ENCODE data around the gene ATG2A.

ATG2A gene

DNA sequence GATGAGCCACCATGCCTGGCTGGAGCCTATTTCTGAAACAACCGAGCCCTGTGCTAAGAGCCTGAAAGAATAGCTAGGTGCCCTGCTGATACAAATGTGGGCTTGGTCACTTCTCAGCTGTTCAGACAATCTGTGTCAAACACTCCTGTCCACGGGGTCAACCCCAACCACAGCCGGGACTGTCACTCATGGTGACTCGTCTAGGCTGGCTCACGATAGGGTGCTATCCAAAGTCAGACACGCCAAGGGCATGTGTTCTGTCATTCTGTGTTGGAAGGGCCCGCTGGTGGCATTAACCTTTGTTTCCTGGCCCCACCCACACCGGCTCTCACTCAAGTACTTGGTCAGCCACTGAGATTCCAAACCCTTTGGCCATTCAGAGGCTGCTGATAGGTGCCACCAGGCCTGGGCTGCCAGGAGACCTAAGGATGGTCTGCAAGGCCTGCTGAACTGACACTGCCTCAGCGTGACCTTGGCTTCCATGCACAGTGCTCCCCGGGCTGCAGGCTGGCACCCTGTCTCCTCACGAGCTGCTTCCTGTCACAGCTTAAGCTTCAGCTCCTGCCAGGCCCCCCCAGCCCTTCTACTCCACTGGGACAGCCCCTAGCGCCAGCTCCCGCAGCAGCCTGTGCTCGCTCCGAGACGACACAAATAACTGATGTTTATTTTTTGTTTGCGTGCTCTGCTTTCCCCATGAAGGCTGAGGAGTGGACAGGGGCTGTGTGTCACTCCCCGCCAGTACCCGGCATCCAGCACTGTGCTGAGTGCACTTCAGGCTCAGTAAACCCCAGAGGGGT lies 58.3 kb downstream of the ATG2A start:
- Histone ChIP-seq H3K9me3 (ENCODE audit: control insufficient read depth, low read length) (no peaks in the 10 kb centered on the region), H3K27me3 (ENCODE audit: control insufficient read depth, insufficient read depth, low read length) (no peaks in the 10 kb centered on the region), H3K36me3 (ENCODE audit: control insufficient read depth, insufficient read depth, low read length) (peaks cover 11% of the 10 kb centered on the region), H3K4me1 (ENCODE audit: control insufficient read depth, insufficient read depth, low read length) (peaks cover 66% of the 10 kb centered on the region), H3K9ac (ENCODE audit: low read length) (no peak overlapping the region), H3K4me3 (ENCODE audit: low read length) (no peak overlapping the region)

DNA sequence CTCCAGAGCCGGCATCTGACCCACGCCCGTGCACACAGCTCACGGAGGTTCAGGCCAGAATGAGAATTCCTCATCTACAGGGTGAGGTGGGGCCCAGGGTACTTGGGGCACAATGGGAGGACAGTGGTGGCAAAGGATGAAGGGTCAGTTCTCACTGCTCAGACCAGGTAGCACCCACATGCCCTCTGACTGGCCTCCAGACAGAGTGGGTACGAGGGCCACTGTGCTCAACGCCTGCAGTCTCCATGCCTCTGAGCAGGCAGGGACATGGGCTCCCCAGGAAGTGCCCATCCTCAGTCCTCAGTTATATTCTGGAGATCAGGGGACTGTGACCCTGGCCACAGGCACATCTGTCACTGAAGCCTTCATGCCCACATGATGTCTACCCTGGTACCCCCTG lies 59.5 kb downstream of the ATG2A start:
- H3K9ac ChIP-seq (ENCODE audit: low read length) = no peak overlapping the region

DNA sequence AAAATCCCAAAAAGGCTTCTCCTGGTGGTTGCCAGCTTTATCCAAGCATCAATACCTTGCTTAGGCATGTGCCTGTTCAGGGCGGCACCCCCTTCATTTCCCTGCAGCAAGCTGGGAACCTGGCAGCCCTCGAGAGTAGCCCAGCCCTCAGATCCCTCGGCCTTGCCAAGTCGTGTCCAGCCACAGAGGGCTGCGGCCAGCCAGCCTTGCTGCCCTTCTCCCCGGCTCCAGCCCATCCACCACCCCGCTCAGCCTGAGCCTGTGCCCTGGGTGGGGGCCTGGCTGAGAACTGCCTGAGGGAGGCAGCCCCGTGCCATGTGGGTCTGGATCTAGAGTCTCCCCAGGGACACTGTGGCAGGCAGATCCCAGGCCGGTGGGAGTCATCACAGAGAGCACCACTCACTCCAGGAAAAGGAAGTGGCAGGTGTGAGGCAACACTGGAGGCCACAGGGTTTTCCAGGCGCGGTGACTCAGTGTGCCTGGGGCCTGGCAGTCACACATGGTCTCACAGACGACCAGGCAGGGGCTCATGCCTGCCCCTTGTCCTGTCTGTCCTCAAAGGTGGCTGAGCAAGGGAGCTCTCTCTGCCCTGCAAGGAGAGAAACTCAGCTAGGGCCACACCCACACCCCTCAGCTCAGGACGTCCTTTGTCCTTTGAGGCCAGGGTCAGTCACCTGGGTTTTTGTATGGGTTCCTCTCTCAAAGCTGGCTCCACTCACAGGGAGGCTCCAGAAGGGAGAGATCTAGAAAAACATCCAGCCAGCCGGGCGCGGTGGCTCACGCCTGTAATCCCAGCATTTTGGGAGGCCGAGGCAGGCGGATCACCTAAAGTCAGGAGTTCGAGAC lies 60.4 kb downstream of the ATG2A start:
- Histone ChIP-seq H3K9me3 (ENCODE audit: control insufficient read depth, low read length) (no peaks in the 10 kb centered on the region), H3K4me3 (ENCODE audit: low read length) (no peak overlapping the region), H3K9ac (ENCODE audit: low read length) (peak overlapping the region; percentile 61), H3K27me3 (ENCODE audit: control insufficient read depth, insufficient read depth, low read length) (no peaks in the 10 kb centered on the region), H3K36me3 (ENCODE audit: control insufficient read depth, insufficient read depth, low read length) (peaks cover 11% of the 10 kb centered on the region), H3K4me1 (ENCODE audit: control insufficient read depth, insufficient read depth, low read length) (peaks cover 77% of the 10 kb centered on the region)

More for the DNA sequence above, 59.5 kb downstream of the ATG2A start:
- Histone ChIP-seq H3K27me3 (ENCODE audit: control insufficient read depth, insufficient read depth, low read length) (no peaks in the 10 kb centered on the region), H3K36me3 (ENCODE audit: control insufficient read depth, insufficient read depth, low read length) (peaks cover 11% of the 10 kb centered on the region), H3K4me1 (ENCODE audit: control insufficient read depth, insufficient read depth, low read length) (peaks cover 68% of the 10 kb centered on the region), H3K9me3 (ENCODE audit: control insufficient read depth, low read length) (no peaks in the 10 kb centered on the region), H3K4me3 (ENCODE audit: low read length) (no peak overlapping the region)

DNA sequence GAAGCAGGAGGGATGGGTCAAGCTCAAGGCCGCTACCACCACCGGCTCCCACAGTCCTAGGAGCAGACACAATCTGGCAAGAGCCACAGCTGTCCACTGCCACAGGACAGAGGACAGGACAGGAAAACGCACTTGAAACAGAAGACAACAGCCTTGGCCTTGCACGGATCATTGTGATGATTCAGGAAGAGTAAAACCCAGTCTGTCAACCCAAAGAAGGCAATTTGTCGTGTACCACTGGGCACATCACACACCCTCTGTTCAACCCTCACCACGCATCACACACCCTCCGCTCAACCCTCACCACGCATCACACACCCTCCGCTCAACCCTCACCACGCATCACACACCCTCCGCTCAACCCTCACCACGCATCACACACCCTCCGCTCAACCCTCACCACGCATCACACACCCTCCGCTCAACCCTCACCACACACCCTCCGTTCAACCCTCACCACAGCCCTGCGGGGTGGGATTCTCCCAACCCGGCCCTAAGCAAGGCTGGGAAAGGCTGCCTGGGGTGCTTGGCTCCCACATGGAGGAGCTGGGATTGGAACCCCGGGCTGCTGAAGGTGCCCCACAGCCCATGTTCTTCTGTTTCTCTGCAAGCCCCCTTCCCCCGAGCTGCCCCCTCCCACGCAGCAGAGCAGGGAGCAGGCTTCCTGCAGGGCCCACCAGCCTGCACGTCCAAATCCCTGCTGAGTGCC lies 61.3 kb downstream of the ATG2A start:
- Histone ChIP-seq H3K36me3 (ENCODE audit: control insufficient read depth, insufficient read depth, low read length) (peaks cover 11% of the 10 kb centered on the region), H3K9me3 (ENCODE audit: control insufficient read depth, low read length) (no peaks in the 10 kb centered on the region), H3K4me3 (ENCODE audit: low read length) (no peak overlapping the region), H3K4me1 (ENCODE audit: control insufficient read depth, insufficient read depth, low read length) (peaks cover 85% of the 10 kb centered on the region), H3K27me3 (ENCODE audit: control insufficient read depth, insufficient read depth, low read length) (no peaks in the 10 kb centered on the region), H3K9ac (ENCODE audit: low read length) (peak overlapping the region; percentile 61)

DNA sequence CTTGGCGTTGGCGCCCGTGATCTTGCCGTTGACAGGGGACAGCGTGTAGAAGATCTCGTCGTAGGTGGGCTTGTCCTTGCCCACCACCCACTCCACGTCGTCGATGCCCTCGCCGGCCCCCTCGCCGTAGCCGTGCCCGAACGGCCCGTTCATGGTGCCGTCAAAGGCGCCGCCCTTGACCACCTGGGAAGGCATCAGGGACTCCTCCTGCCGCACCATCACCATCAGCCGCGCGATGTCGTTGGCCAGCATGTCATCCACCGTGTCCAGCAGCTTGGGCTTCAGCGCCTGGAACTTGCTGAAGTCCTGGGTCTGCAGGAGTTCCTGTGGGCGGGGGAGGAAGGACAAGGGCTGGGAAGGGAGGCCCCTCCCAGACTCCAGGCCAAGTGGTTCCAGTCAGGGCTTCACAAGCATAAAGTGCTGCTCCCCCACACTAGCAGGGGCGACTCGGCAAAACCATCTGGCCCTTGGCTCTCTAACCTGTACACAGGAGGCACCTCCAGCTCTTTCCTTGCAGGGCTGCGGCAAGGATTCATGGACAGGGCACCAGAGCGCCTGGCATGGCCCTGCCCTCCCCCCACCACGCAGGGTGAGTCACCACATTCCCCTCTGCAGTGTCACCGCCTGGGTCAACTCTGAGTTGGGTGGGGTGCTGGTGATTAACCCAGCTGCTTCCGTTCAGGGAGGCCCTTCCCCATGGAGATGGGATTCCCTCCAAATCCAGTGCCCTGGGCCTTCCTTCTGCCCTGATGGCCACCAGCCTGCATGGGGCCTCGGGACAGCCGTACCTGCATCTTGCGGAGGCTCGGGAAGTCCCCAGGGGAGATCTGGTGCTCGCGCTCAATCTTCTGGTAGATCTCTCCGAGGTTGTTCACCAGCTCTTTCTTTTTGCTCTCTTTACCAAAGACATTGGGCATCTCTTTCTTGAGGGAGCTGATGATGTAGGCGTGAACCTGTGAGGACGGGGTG lies 62.2 kb downstream of the ATG2A start:
- no peak overlapping the region for H3K4me3 ChIP-seq (ENCODE audit: low read length)
- peaks cover 11% of the 10 kb centered on the region for H3K36me3 ChIP-seq (ENCODE audit: control insufficient read depth, insufficient read depth, low read length)
- no peak overlapping the region for H3K9ac ChIP-seq (ENCODE audit: low read length)
- no peaks in the 10 kb centered on the region for H3K9me3 ChIP-seq (ENCODE audit: control insufficient read depth, low read length)
- H3K4me1 ChIP-seq (ENCODE audit: control insufficient read depth, insufficient read depth, low read length) = peaks cover 92% of the 10 kb centered on the region
- H3K27me3 ChIP-seq (ENCODE audit: control insufficient read depth, insufficient read depth, low read length) = no peaks in the 10 kb centered on the region

DNA sequence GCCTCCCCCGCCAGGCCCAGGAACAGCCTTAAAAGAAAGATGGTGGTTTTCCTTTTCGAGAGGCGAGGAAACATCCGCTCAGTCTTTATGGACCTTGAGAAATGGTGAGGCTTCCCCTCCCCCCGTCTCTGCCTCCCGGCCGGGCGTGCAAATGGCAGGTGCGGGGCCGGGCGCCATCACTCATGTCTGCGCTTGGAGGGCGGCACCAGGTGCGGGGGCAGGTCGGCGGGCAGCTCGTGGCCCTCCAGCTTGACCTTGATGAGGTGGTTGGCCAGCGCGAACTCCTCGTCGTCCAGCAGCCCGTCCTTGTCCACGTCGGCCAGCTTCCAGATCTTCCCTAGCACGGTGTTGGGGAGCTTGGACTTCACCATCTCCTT lies 62.9 kb downstream of the ATG2A start:
- no peak overlapping the region for H3K9ac ChIP-seq (ENCODE audit: low read length)
- peaks cover 94% of the 10 kb centered on the region for H3K4me1 ChIP-seq (ENCODE audit: control insufficient read depth, insufficient read depth, low read length)
- no peak overlapping the region for H3K4me3 ChIP-seq (ENCODE audit: low read length)
- no peaks in the 10 kb centered on the region for H3K27me3 ChIP-seq (ENCODE audit: control insufficient read depth, insufficient read depth, low read length)
- H3K36me3 ChIP-seq (ENCODE audit: control insufficient read depth, insufficient read depth, low read length) = peaks cover 6% of the 10 kb centered on the region
- no peaks in the 10 kb centered on the region for H3K9me3 ChIP-seq (ENCODE audit: control insufficient read depth, low read length)

DNA sequence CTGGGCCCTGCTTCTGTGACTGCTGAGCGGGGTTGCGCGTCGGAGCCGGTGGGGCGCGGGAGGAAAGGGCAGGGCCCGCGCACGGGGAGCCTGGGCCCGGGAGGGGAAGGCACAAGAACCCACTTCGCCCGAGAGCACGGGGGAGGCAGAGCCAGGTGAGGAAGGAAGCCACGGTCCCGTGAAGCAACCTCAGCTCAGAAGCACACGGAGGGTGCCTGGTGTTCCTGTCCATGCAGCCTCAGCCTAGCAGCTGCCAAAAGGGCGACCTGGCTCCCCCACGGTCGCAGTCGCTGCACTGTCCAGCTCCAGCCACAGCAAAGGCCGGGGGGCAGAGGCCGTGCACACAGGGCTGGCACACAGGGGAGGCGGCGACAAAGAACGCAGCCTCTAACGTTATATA lies 63.3 kb downstream of the ATG2A start:
- H3K9me3 ChIP-seq (ENCODE audit: control insufficient read depth, low read length) = no peaks in the 10 kb centered on the region
- no peaks in the 10 kb centered on the region for H3K27me3 ChIP-seq (ENCODE audit: control insufficient read depth, insufficient read depth, low read length)
- peaks cover 6% of the 10 kb centered on the region for H3K36me3 ChIP-seq (ENCODE audit: control insufficient read depth, insufficient read depth, low read length)
- H3K4me1 ChIP-seq (ENCODE audit: control insufficient read depth, insufficient read depth, low read length) = peaks cover 94% of the 10 kb centered on the region
- no peak overlapping the region for H3K4me3 ChIP-seq (ENCODE audit: low read length)
- H3K9ac ChIP-seq (ENCODE audit: low read length) = no peak overlapping the region

DNA sequence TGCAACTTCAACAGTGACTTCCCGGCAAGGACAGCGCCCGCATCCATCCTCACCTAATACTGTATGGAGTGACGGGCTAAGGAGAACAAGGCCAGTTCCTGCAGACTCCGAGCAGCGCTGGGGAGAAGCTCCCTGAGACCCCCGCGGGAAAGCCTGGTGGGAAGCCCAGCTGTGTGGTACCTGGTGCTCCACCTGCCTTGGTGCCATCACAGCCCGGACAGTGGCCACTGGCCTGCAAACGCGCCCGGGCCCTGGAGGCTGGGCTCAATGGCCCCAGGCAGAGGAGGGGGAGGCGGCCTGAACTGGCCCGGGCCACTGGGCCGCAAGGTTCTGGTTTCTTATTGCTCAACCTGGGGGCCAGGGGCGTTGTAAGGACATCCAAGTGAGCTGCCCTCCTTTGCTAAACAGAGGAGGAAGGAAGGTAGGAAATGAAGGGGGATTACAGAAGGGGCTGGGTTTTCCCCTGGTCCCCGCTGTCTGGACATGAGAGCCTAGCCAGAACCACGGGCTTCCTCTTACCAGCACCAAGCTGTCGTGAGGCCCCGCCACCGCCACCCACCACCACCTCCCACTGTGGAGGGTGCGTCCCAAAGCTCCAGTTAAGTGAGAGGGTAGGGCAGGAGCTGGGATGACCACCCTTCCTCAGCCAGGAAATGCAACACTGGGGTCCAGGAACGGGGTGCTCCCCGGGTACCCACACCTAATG lies 64.1 kb downstream of the ATG2A start:
- Histone ChIP-seq H3K9me3 (ENCODE audit: control insufficient read depth, low read length) (no peaks in the 10 kb centered on the region), H3K4me1 (ENCODE audit: control insufficient read depth, insufficient read depth, low read length) (peaks cover 95% of the 10 kb centered on the region), H3K36me3 (ENCODE audit: control insufficient read depth, insufficient read depth, low read length) (peaks cover 6% of the 10 kb centered on the region), H3K27me3 (ENCODE audit: control insufficient read depth, insufficient read depth, low read length) (no peaks in the 10 kb centered on the region), H3K4me3 (ENCODE audit: low read length) (no peak overlapping the region), H3K9ac (ENCODE audit: low read length) (no peak overlapping the region)

DNA sequence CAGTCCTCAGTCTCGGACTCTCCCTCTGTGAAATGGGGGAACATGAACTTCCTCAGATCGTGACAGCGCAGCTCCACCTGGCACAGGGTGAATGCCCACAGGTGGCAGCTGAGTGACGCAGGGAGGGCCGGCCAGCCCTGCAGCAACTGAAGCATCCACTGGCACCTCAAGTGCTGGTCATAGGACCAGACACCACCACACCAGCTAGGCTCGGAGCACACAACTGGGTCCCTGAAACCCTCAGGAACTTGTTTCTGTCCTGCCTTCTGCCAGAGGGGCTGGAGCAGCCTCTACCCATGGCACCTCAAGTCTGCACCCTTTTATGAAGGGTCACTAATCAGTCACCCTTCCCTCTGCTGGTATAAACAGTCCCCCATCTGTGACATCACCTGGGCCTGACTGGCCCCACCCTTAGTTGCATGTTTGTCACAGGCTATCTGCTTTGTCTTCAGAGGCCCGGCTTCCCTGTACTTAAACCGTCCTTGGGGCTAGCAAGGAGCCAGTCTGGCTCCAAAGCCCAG lies 65.1 kb downstream of the ATG2A start:
- Histone ChIP-seq H3K9me3 (ENCODE audit: control insufficient read depth, low read length) (no peaks in the 10 kb centered on the region), H3K36me3 (ENCODE audit: control insufficient read depth, insufficient read depth, low read length) (peaks cover 6% of the 10 kb centered on the region), H3K4me3 (ENCODE audit: low read length) (no peak overlapping the region), H3K4me1 (ENCODE audit: control insufficient read depth, insufficient read depth, low read length) (peaks cover 97% of the 10 kb centered on the region), H3K9ac (ENCODE audit: low read length) (peak overlapping the region; percentile 36), H3K27me3 (ENCODE audit: control insufficient read depth, insufficient read depth, low read length) (no peaks in the 10 kb centered on the region)

DNA sequence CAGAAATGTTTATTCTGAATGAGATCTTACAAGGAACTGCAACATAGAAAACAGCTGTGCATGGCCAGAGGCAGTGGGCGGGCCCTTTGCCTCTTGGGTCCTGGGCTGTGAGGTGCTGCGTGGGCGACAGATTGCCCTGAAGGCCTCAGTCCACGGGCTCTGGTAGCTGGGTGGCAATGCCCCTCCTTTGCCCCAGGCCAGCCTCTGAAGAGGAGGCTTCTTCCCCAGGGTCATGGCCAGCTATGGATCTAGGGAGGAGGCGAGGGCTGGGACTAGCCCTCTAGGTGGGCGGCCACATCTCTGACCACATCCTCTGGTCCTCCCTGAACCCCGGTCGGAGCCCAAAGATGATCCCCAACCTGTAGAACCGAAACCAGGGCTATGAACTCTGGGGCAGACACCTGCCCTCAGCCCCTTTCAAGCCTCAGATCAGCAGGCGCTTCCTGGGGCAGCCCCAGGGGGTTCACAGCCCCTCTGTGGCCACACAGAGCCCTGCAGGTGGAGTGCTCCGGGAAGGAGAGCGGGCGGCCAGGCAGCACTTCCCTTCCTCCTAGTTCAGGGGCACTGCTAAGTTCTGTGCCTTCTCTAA lies 65.9 kb downstream of the ATG2A start:
- Histone ChIP-seq H3K4me1 (ENCODE audit: control insufficient read depth, insufficient read depth, low read length) (peaks cover 91% of the 10 kb centered on the region), H3K36me3 (ENCODE audit: control insufficient read depth, insufficient read depth, low read length) (peaks cover 6% of the 10 kb centered on the region), H3K27me3 (ENCODE audit: control insufficient read depth, insufficient read depth, low read length) (no peaks in the 10 kb centered on the region), H3K9me3 (ENCODE audit: control insufficient read depth, low read length) (no peaks in the 10 kb centered on the region), H3K9ac (ENCODE audit: low read length) (peak overlapping the region; percentile 11), H3K4me3 (ENCODE audit: low read length) (no peak overlapping the region)
